GM21447 (cell line): ENCODE results near the gene NR1H2.
"Not testable (repeated sequence)": the region's sequence is repeated elsewhere in the genome, so short reads cannot be mapped to it uniquely, and the experiment has no call there.

Source experiments
- ATAC-seq: cut with Tn5 transposase; IDR thresholded peaks from one replicate; pipeline ENCODE4 v1.9.1; 2021; ENCODE audit not compliant: unreplicated experiment

NR1H2 gene

DNA sequence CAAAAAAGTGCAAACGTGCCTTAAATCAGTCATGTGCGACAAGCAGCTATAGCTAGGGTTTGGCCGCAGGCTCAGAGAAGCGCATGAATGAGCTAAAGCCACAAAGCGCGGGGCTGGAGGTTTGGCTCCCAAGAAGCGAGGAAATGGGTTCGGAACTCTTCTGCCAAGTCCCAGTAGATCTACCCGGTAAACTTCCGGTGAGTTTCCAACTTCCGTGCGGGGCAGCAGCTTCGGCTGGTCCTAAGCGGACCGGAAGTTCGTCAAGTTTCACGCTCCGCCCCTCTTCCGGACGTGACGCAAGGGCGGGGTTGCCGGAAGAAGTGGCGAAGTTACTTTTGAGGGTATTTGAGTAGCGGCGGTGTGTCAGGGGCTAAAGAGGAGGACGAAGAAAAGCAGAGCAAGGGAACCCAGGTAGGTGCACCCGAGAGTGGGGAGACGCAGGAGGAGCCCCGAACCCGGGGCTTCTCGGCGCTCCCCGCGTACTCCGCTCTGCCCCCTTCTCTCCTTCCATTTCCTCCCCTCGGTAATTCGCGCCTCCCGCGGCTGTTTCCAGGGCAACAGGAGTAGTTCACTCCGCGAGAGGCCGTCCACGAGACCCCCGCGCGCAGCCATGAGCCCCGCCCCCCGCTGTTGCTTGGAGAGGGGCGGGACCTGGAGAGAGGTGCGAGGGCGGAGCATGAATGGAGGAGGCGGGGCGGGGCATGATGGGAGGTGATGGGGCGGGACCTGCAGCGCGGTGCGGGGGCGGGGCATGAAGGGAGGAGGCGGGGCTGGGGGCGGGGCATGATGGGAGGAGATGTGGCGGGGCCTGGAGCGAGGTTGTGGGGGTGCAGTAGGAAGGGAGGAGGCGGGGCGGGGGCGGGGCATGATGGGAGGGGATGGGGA is at the start of gene NR1H2:
Gene NR1H2 (plus strand): TSS at position 292 of the 885 bp plus-strand sequence. CDS start 1,149 bp downstream, outside the sequence.
- peak; percentile 81 for ATAC-seq

- no peak for ATAC-seq
These were observed 49.2 kb upstream of the NR1H2 start for GRCh38 chr19:50327013-50327412.

- ATAC-seq: no peak
These were observed 48.6 kb upstream of the NR1H2 start for GRCh38 chr19:50327461-50328223.

DNA sequence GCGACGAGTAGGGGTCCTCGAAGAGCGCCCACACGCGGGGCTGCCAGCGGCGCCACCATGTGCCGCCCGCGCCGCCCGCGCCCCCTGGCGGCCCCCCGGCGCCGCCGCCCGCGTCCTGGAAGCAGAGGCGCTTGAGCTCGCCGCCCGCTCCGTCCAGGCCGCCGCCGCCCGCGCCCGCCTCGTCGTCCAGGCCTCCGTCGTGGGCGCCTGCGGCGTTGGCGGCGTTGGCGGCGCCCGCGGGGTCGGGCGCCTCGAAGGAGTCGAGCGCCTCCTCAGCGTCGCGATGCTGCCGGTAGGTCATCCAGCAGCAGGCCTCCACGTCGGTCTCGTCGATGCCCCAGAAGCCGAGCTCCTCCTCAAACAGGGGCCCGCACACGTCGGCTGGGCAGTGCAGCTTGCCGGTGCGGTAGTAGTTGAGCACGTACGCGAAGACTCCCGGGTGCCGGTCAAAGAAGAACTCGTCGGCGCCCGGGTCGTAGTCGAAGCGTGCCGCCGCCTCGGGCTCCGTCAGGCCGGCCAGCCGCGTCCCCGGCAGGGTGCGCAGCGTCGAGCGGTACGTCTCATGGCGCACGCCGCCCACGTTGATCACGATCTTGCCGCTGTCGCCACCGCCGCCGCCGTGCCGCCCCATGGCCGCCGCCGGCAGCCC is 47.9 kb upstream of the NR1H2 start:
- ATAC-seq: no peak

GRCh38 chr19:50328873-50329145 is 47.4 kb upstream of the NR1H2 start:
- peak; percentile 2 for ATAC-seq

DNA sequence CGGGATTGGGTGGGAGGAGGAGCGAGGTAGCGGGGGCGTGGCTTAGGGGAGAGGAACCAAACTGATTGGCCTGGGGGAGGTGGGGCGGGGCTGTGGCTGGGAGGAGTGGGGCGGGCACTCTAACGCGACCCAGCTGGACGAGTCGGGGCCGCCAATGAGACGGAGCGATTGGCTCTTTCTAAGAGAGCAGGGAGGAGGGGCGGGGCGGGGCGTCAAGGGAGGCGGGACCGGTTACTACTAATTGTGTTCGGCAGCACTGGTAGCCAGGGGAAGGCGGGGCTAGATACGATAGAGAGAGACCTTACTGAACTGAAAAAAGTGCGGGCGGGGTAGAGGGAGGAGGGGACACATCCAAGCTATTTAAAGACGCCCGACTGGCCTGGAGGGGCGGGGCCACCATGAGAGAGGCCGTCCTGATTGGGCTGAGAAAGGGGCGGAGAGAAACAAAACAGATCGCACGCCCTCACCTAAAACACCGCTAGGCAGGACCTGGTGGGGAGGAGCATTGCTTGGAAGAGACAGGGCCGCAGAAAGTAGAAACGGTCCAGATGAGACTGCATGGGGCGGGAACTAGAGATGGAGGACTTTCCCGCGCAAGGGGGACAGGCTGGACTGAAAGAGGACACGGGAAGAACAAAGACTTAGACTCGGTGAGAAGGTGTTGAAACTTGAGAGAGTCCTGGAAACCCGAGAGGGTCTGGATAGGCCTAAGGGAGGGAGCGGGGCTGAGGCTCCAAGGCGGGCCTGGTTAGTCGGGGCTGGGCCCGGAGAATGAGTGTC is 46.9 kb upstream of the NR1H2 start, which contains the start of gene KCNC3:
Gene KCNC3 (minus strand): TSS at position 232 of the 780 bp plus-strand sequence. CDS start 295 bp downstream, outside the sequence.
- peak; percentile 60 for ATAC-seq

GRCh38 chr19:50329926-50330294 is 46.3 kb upstream of the NR1H2 start:
- not testable (repeated sequence) for ATAC-seq

- ATAC-seq: no peak
These were observed 45.7 kb upstream of the NR1H2 start for GRCh38 chr19:50330365-50331078.

DNA sequence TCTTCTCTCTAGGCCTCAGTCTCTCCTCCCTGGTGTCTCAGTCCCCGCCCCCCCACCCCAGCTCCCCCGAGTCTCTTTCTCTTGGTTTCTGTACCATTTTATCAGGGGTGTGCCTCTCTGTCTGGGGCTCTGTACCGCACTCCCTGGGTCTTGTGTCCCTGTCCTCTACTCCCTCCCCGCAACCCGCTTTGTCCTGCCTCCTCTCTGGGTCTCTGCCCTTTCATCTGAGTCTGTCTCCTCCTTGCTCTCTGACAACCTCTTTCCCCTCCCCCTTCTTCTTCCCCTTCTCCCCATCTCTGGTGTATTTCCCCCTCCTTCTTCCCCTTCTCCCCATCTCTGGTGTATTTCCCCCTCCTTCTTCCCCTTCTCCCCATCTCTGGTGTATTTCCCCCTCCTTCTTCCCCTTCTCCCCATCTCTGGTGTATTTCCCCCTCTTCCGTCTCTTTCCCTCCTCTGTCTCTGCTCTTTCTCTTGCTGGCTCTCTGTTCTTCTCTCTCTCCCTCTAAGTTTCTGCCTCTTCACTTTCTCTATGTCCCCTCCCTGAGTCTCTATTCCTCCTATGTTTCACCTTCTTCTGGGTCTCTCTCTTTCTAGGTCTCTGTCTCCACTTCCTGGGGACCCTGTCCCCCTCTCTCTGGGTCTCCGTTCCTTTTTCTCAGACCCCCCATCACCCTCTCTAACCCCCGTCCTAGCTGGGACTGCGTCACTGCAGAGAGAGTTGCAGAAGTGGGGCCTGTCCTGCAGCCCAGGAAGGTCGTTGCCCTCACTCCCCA is 44.9 kb upstream of the NR1H2 start:
- ATAC-seq: no peak

GRCh38 chr19:50331994-50332243 is 44.3 kb upstream of the NR1H2 start:
- no peak for ATAC-seq

DNA sequence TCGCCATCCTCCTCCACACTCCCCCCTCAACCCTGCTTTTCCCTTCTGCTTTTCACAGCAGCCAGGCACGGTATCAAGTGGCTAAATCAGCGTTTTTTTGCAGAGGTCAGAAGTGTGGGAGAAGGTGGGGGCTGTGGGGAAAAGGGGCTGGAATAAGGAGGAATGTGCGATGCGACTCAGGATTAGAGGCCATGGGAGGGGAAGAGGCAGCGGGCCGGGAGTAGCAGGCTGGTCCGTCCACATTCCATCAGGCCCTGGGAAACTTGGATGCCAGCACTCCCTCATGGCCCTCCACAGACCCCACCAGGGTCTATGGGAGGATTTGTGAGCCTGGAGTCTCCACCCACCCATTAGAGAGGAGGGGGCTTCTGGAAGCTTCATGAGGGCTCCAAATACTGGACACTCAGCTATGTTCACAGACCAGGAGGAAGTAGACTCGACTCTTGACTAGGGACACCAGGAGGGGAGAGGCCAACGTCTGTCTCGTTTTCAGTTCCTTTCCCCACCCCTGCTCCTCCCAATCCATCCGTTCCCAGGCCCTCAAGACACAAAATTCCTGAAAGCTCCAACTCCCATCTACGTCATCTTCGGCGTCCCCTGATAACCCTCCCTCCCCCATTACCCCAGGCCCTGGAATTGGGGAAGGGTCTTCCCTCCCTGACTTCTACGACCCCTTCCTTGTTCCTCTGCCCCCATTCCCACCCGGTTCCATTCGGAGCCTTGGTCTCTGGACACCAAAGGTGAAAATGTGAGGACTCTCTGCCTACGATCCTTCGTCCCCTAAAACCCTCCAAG is 43.8 kb upstream of the NR1H2 start:
- no peak for ATAC-seq

GRCh38 chr19:50333235-50333736 is 43.0 kb upstream of the NR1H2 start:
- ATAC-seq: peak; percentile 36

- peak; percentile 17 for ATAC-seq
These were observed 42.3 kb upstream of the NR1H2 start for GRCh38 chr19:50333737-50334617.

DNA sequence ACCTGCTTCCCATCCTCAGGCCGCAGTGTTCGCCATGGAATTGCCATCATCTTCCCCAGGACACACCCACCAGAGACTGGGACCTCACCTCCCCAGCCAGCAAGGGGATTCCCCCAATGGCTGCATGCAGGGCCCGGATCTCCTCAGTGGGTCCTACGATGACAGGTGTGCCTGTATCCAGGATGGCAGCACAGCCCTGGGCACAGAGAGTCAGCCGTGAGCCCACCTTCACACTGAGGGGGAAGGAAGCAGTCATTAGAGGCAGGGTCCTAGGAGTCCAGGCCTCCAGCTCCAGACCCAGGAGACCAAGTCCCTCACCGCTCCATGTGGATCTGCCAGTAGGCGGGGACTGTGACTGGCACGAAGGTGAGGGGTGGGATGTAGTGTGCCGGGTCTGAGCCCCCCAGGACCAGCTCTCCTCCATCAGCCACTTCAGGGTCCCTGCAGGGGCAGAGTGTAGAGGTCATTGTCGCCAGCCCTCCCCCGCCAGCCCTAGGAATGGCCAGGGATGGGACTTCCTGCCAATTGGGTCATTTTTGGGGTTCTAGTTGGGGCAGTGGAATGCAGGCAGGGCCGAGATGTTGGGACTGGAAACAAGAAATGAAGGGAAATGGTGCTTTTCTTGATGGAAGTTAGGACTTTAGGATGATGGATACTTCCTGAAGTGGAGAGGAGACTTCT is 41.4 kb upstream of the NR1H2 start:
- no peak for ATAC-seq

- ATAC-seq: not testable (repeated sequence)
These were observed 39.2 kb upstream of the NR1H2 start for GRCh38 chr19:50337031-50337430.

GRCh38 chr19:50340331-50340730 is 35.9 kb upstream of the NR1H2 start:
- no peak for ATAC-seq

GRCh38 chr19:50341091-50341564 is 35.1 kb upstream of the NR1H2 start:
- ATAC-seq: peak; percentile 65
